Suprapubic skin (tissue), 4 donors: ENCODE results near the gene RFESD.

Experiments used
- CTCF ChIP-seq, 2 donors: fragments of 200-600 bp in 1 of 2; fragments of 450-650 bp in 1 of 2; sonication (generic) in 1 of 2; IDR thresholded peaks; one replicate each; pipeline ENCODE4 v1.5.1; 2016 to 2019; ENCODE audit warnings: antibody characterized with exemption in 2 of 2, mild to moderate bottlenecking in 1 of 2, moderate library complexity in 1 of 2
- EP300 ChIP-seq: sonication (generic); formaldehyde crosslinking; IDR thresholded peaks from one replicate; pipeline ENCODE4 v1.6.1; 2017; ENCODE audit warnings: antibody characterized with exemption
- POLR2A ChIP-seq, 2 donors: fragments of 450-650 bp; IDR thresholded peaks; one replicate each; pipeline ENCODE4 v1.6.1; 2017; ENCODE audit warnings: antibody characterized with exemption in 2 of 2, mild to moderate bottlenecking in 2 of 2, moderate library complexity in 2 of 2
- POLR2AphosphoS5 ChIP-seq, 3 donors: sonication (generic); formaldehyde crosslinking; IDR thresholded peaks; one replicate each; pipeline ENCODE4 v1.6.1; 2017; ENCODE audit warnings: antibody characterized with exemption in 3 of 3

- TF ChIP-seq POLR2A (IDR thresholded peaks at IDR 0.05): no peak
- TF ChIP-seq CTCF (IDR thresholded peaks at IDR 0.05): no peak
- no peak for TF ChIP-seq POLR2AphosphoS5 (IDR thresholded peaks at IDR 0.05)
- no peak for TF ChIP-seq EP300
Measured at GRCh38 chr5:95690333-95690732, 43.8 kb downstream of the RFESD start.
